BLaER1 treated with 17β-estradiol and CSF1 and Interleukin-3, amounts not matched to agents 10 nM and 100 nM (cell line): ENCODE results near the gene LENG9.
"Not testable (repeated sequence)": the region's sequence is repeated elsewhere in the genome, so short reads cannot be mapped to it uniquely, and the experiment has no call there.

Source experiments
- H3K27ac ChIP-seq, 11 experiments: shearing (Covaris generic); formaldehyde crosslinking; 2 replicates each; pipeline ENCODE4 v1.8.1; 2022
- H3K27me3 ChIP-seq, 11 experiments: shearing (Covaris generic); formaldehyde crosslinking; 2 replicates each; pipeline ENCODE4 v1.8.1; 2022
- H3K36me3 ChIP-seq, 11 experiments: shearing (Covaris generic); formaldehyde crosslinking; 2 replicates each; pipeline ENCODE4 v1.8.1; 2022
- H3K4me1 ChIP-seq, 10 experiments: shearing (Covaris generic); formaldehyde crosslinking; 2 replicates each; pipeline ENCODE4 v1.8.1; 2022
- H3K4me2 ChIP-seq, 11 experiments: shearing (Covaris generic); formaldehyde crosslinking; 2 replicates each; pipeline ENCODE4 v1.8.1; 2022
- H3K4me3 ChIP-seq, 10 experiments: shearing (Covaris generic); formaldehyde crosslinking; 2 replicates each; pipeline ENCODE4 v1.8.1; 2022
- H3K9ac ChIP-seq, 11 experiments: shearing (Covaris generic); formaldehyde crosslinking; 2 replicates each; pipeline ENCODE4 v1.8.1; 2022
- H3K9me3 ChIP-seq, 11 experiments: shearing (Covaris generic); formaldehyde crosslinking; replicated peaks in 1 of 11; 2 replicates each; pipeline ENCODE4 v1.8.1; 2022
- H4K20me1 ChIP-seq, 11 experiments: shearing (Covaris generic); formaldehyde crosslinking; 2 replicates each; pipeline ENCODE4 v1.8.1; 2022
- Cebpa-rat ChIP-seq, 11 experiments: shearing (Covaris generic); IDR thresholded peaks; 2 replicates each; pipeline ENCODE4 v1.8.1; 2022

LENG9 gene

DNA sequence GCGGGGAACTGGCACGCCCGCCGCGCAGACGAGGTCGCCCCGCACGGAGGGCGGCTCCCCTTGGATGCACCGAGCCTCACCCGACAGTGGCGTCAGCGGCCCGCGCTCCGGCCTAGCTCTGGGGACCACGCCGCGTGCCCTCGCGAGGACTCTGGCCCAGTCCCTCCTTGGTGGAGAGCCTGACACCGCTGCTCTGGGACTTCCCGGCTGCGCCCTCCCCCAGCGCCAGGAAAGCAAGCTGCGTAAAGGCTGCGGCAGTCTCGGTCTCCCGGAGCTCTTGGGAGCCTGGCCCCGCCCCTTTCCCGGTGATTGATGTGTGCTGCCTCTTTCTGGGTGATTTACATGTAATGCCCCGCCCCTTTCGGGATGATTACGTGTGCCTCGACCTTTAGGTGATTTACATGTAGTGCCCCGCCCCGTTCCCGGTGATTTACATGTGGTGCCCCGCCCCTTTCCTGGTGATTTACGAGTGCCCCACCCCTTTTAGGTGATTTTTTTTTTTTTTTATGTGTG, at the start of gene LENG9:
LENG9 (minus strand) TSS at position 248 of the 513 bp plus-strand sequence. CDS start 252 bp downstream, outside the sequence.
- H3K4me3 ChIP-seq, result peak within 1 kb of the TSS; percentile 62 to 78 (median 71)
- TF ChIP-seq Cebpa-rat (IDR thresholded peaks at IDR 0.05), result no peak
- peak within 1 kb of the TSS; percentile 94 to 100 (median 99) for H3K4me2 ChIP-seq
- peaks cover 33 to 38% (median 36%) of the 10 kb centered on the region in 11 experiments for H3K36me3 ChIP-seq
- peaks cover 36 to 44% (median 39%) of the 10 kb centered on the region in 11 experiments for H4K20me1 ChIP-seq
- H3K27me3 ChIP-seq, result no peaks in the 10 kb centered on the region
- H3K4me1 ChIP-seq, result peaks cover 48 to 77% (median 66%) of the 10 kb centered on the region in 10 experiments
- no peaks in the 10 kb centered on the region for H3K9me3 ChIP-seq
- H3K9ac ChIP-seq, result peak within 1 kb of the TSS; percentile 90 to 98 (median 95)
- H3K27ac ChIP-seq, result peak within 1 kb of the TSS; percentile 96 to 100 (median 97)

DNA sequence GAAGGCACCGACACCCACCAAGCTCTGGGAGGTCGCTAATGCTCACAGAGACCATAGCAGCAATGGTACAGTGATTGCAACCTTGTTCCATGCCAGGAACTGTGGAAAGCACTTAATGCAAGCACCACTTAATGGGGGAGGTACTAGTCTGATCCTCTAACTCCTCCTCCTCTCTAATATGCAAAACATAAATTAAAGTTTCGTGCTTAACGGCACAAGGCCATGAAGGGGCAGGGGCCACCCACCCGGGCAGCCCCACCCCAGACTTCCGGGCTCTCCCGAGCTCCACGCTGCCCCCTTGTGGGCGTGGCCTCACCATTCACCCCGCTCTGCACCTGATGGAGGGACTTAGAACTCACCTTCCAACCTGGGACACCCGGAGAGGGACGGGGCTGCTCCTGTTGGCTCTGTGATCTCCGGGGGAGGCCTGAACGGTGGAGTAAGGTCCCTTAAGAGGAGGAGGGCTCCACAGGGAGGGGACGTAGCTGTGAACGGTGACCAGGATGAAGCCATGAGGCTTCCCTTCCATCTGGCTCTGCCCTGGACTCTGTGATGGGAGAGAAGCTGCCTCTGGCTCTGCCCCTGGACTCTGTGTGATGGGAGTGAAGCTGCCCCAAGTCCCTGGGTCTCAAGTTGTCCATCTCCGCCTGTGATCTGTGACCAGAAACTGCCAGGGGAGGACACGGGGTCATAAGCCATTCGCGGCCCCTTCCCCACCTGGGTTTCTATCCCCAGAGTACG, 45.8 kb upstream of the LENG9 start:
- H3K4me2 ChIP-seq, H3K36me3 ChIP-seq, H4K20me1 ChIP-seq, H3K9me3 ChIP-seq, H3K9ac ChIP-seq, H3K4me3 ChIP-seq, H3K27ac ChIP-seq: not testable (repeated sequence)
- peaks cover 25 to 35% (median 28%) of the 10 kb centered on the region in 10 experiments for H3K4me1 ChIP-seq
- H3K27me3 ChIP-seq, result peaks cover 0 to 11% (median 0%) of the 10 kb centered on the region in 11 experiments; a peak in 2 of 22 replicates

DNA sequence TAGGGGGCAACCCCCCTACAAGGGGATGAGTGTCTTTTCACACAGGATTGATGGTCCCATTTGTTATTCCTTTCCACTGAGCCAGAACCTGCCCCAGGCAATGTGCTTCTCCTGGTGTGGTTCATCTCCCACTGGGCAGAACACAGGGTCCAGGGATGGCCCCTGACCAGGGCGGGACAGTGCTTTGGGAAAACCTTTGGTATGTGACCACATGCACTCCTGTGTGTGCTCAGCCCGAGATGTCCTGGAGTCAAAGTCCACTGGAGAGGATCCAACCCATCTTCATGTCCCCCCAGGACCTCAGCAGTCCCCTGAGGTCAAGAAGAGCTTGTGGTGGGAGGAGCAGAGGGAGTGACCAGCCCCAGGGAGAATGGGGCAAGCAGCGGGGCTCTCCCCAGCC, 44.9 kb upstream of the LENG9 start:
- H3K4me2 ChIP-seq, result peak overlapping the region; percentile 44 to 73 (median 58); a peak in 20 of 22 replicates
- peaks cover 0 to 10% (median 0%) of the 10 kb centered on the region in 11 experiments; a peak in 2 of 22 replicates for H3K27me3 ChIP-seq

DNA sequence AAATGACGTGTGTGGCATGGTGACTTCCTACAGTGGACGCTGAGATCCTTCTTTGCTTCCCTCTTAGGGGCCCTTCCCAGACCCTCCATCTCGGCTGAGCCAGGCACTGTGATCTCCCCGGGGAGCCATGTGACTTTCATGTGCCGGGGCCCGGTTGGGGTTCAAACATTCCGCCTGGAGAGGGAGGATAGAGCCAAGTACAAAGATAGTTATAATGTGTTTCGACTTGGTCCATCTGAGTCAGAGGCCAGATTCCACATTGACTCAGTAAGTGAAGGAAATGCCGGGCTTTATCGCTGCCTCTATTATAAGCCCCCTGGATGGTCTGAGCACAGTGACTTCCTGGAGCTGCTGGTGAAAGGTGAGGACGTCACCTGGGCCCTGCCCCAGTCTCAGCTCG, 44.2 kb upstream of the LENG9 start:
- H3K4me1 ChIP-seq, result peaks cover 26 to 40% (median 31%) of the 10 kb centered on the region in 10 experiments
- no peak overlapping the region for H3K4me3 ChIP-seq
- no peaks in the 10 kb centered on the region for H4K20me1 ChIP-seq
- H3K4me2 ChIP-seq, result peak overlapping the region; percentile 48 to 73 (median 58)
- peak overlapping the region in 1 of 11 experiments; percentile 27; a peak in 1 of 22 replicates for H3K27ac ChIP-seq
- no peaks in the 10 kb centered on the region for H3K36me3 ChIP-seq
- H3K9ac ChIP-seq, result no peak overlapping the region
- H3K27me3 ChIP-seq, result peaks cover 0 to 13% (median 0%) of the 10 kb centered on the region in 11 experiments; a peak in 2 of 22 replicates
- no peak for TF ChIP-seq Cebpa-rat (IDR thresholded peaks at IDR 0.05)
- H3K9me3 ChIP-seq, result no peaks in the 10 kb centered on the region; a peak in 1 of 22 replicates

More for the DNA sequence above, 44.9 kb upstream of the LENG9 start:
- H4K20me1 ChIP-seq, H3K4me3 ChIP-seq, H3K9me3 ChIP-seq, H3K36me3 ChIP-seq: not testable (repeated sequence)
- peak overlapping the region in 1 of 11 experiments; percentile 40; a peak in 1 of 22 replicates for H3K9ac ChIP-seq
- H3K27ac ChIP-seq, result peak overlapping the region in 2 of 11 experiments; percentile 38 to 50; a peak in 2 of 22 replicates
- peaks cover 25 to 35% (median 28%) of the 10 kb centered on the region in 10 experiments for H3K4me1 ChIP-seq

DNA sequence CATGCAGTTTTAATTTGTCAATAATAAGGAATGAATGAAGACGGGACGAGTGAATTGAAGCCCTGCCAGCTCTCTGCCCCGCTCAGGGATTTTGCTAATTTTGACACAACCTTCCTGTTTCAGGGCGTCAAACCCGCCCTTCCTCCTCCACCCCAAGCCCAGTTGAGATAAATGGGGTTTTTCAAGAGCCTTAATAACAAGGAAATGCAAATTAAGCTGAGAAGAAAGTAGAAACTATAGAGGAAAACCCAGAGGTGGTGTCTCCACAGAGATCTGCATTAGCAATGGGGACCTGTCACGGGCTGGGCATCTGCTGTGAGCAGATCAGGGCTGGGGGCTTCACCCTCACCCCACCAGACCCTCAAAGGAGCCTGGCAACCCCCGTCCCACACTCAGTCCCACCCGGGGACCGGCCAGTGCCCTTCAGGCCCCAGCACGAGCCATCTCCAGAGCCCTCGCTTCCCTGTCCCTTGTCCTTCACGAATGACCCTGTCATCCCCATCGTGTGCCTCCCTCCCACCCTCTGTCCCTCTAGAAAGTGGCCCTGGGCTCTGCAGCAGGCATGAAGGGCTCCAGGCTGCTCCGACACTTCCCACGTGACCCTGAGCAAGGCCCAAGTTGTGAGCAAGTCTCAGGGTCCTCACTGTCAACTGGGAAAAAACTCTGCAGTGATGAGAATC, 43.6 kb upstream of the LENG9 start:
- H3K27me3 ChIP-seq, result peaks cover 0 to 16% (median 0%) of the 10 kb centered on the region in 11 experiments; a peak in 2 of 22 replicates
- H3K9ac ChIP-seq, H4K20me1 ChIP-seq, H3K36me3 ChIP-seq, H3K4me3 ChIP-seq, H3K9me3 ChIP-seq: not testable (repeated sequence)
- H3K4me1 ChIP-seq, result peaks cover 26 to 46% (median 35%) of the 10 kb centered on the region in 10 experiments
- peak overlapping the region in 2 of 11 experiments; percentile 13 to 27; a peak in 1 of 22 replicates for H3K27ac ChIP-seq
- peak overlapping the region; percentile 48 to 73 (median 58) for H3K4me2 ChIP-seq

DNA sequence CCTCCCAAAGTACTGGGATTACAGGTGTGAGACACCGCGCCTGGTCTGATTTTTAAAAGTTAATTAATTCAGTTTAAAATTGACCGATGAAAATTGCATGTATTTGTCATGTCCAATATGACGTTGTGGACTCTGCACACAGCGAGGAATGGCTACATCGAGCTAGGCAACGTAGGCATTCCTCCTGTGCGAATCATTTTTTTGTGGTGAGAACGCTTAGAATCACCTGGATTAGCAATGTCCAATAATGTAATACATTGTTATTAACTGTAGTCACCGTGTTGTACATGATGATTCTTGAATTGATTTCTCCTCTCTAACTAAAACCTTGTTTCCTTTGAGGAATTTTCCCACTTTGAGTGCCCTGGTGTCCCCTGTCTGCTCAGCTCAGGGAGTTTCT, 42.5 kb upstream of the LENG9 start:
- no peaks in the 10 kb centered on the region; a peak in 1 of 22 replicates for H3K9me3 ChIP-seq
- H3K4me3 ChIP-seq, result no peak overlapping the region
- H3K4me1 ChIP-seq, result peaks cover 26 to 48% (median 35%) of the 10 kb centered on the region in 10 experiments
- no peak overlapping the region for H3K27ac ChIP-seq
- H3K36me3 ChIP-seq, result no peaks in the 10 kb centered on the region
- no peak for TF ChIP-seq Cebpa-rat (IDR thresholded peaks at IDR 0.05)
- H3K9ac ChIP-seq, result no peak overlapping the region
- H4K20me1 ChIP-seq, result no peaks in the 10 kb centered on the region
- peaks cover 0 to 16% (median 0%) of the 10 kb centered on the region in 11 experiments; a peak in 2 of 22 replicates for H3K27me3 ChIP-seq
- H3K4me2 ChIP-seq, result peak overlapping the region; percentile 36 to 68 (median 51)

DNA sequence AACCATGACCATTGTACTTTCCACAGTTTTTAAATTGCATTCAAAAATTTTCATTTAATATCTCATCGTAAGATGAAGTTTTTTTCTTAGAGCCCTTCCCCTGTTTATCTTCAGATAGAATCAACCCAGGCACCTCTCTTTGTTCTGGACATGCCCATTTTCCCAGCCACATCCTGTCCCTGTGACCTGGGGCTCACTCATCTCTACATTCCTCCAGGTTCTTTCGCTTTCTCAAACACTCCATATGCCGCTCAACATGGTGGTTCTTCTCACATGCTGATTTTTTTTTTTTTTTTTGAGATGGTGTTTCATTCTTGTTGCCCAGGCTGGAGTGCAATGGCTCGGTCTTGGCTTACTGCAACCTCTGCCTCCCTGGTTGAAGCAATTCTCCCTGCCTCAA, 42.0 kb upstream of the LENG9 start:
- Histone ChIP-seq H3K4me2 (peak overlapping the region in 4 of 11 experiments; percentile 46 to 68 (median 49); a peak in 4 of 22 replicates), H3K27me3 (peaks cover 0 to 18% (median 0%) of the 10 kb centered on the region in 11 experiments; a peak in 2 of 22 replicates)
- H3K9me3 ChIP-seq, result not testable (repeated sequence)

DNA sequence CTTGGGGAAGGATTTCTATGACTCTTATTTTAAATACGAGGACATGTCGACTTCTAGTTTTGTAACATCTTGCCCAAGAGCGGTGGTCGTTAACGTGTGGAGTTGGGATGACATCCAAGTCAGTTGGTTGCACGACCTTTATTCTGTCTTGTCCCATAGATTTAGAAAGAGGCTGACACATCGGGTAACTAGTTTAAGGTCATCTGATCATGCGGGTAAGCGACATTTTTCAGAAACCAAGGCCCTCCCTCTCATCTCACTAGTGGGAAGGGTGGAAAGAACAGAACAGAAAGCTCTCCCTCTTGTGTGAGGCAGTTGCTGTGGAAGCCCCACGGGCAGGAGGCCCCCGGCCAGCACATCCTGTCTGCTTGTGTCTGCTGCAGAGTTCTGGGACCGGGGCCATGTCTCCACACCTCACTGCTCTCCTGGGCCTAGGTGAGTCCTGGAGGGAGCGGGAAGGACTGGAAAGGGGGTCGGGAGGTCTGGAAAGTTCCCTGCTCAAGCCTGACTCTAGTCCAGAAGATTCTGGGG, 39.0 kb upstream of the LENG9 start, which contains the start of gene LAIR2:
LAIR2 (plus strand) TSS at position 314 of the 531 bp plus-strand sequence; CDS start at position 402, 88 bp downstream.
- peaks cover 0 to 32% (median 0%) of the 10 kb centered on the region in 11 experiments; a peak in 4 of 22 replicates for H3K27me3 ChIP-seq
- H3K9ac ChIP-seq, result peak within 1 kb of the TSS in 8 of 11 experiments; percentile 36 to 65 (median 57); a peak in 7 of 22 replicates
- peak within 1 kb of the TSS in 6 of 11 experiments; percentile 34 to 56 (median 46); a peak in 7 of 22 replicates for H3K27ac ChIP-seq
- TF ChIP-seq Cebpa-rat (IDR thresholded peaks at IDR 0.05), result no peak
- peak within 1 kb of the TSS in 6 of 10 experiments; percentile 32 to 58 (median 46); a peak in 5 of 20 replicates for H3K4me3 ChIP-seq
- no peaks in the 10 kb centered on the region for H3K36me3 ChIP-seq
- peaks cover 15 to 58% (median 41%) of the 10 kb centered on the region in 10 experiments for H3K4me1 ChIP-seq
- no peaks in the 10 kb centered on the region for H4K20me1 ChIP-seq
- H3K4me2 ChIP-seq, result peak within 1 kb of the TSS in 10 of 11 experiments; percentile 19 to 73 (median 62); a peak in 18 of 22 replicates
- H3K9me3 ChIP-seq, result no peaks in the 10 kb centered on the region; a peak in 1 of 22 replicates

More for the DNA sequence above, 42.0 kb upstream of the LENG9 start:
- H4K20me1 ChIP-seq, H3K27ac ChIP-seq, H3K4me3 ChIP-seq, H3K9ac ChIP-seq, H3K36me3 ChIP-seq: not testable (repeated sequence)
- peaks cover 26 to 48% (median 35%) of the 10 kb centered on the region in 10 experiments for H3K4me1 ChIP-seq

DNA sequence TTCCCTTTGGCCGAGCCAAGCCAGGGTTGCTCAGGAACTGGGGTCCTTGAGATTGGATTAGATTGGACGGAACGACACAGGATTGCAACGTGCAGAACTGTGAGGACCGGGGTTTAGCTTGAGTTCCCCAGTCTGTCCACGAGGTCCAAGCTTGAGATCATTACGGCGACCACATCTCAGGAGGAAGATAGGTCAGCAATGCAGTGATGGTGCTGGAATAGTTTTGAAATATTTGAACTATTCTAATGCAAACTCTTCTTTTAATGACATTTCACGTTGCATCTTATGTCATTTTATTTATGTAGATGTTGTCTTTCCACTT, 34.8 kb upstream of the LENG9 start:
- not testable (repeated sequence) for H4K20me1 ChIP-seq, H3K36me3 ChIP-seq, H3K9me3 ChIP-seq
- Histone ChIP-seq H3K4me3 (peak overlapping the region; percentile 38 to 65 (median 54)), H3K27ac (peak overlapping the region in 10 of 11 experiments; percentile 51 to 76 (median 71); a peak in 21 of 22 replicates), H3K27me3 (peaks cover 0 to 61% (median 0%) of the 10 kb centered on the region in 11 experiments; a peak in 4 of 22 replicates), H3K4me2 (peak overlapping the region; percentile 35 to 72 (median 66); a peak in 20 of 22 replicates), H3K9ac (peak overlapping the region; percentile 51 to 74 (median 72); a peak in 21 of 22 replicates), H3K4me1 (peaks cover 0 to 73% (median 52%) of the 10 kb centered on the region in 10 experiments; a peak in 17 of 20 replicates)

DNA sequence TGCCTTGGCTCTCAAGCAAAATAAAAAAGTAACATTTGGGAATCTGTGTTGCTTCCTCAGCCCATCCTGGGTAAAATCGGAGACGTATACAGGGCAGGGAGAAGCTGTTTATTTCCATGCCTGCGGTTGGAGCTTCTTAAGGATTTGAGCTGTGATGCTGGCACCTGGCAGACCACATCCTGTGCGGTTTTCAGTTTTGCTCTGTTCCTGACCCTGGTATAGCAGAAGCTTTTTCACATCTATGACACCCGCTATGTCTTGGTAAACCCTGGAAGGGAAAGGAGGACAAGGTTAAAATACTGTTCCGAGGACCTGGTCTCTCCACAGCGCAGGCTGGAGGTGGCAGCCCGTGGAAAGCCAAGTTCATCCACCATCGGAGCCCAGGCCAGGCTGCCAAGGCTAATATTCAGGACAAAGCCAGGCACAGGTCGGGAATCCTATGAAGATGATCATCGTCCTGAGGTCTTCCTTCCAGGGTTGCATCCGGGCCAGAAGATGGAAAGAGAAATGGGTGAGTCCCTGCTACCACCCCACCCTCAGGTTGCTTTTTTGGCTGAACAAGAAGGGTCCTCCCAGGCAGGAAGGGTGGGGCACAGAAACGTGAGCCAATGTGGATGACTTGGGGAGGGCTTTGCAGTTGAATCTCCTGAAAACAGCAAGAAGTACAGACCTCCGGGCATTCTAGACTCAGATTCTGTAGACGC, 34.3 kb upstream of the LENG9 start:
- peaks cover 0 to 68% (median 53%) of the 10 kb centered on the region in 10 experiments; a peak in 17 of 20 replicates for H3K4me1 ChIP-seq
- H3K4me3 ChIP-seq, result peak overlapping the region; percentile 38 to 65 (median 54)
- H3K4me2 ChIP-seq, result peak overlapping the region; percentile 35 to 72 (median 66); a peak in 20 of 22 replicates
- H3K9me3 ChIP-seq, H3K36me3 ChIP-seq, H4K20me1 ChIP-seq: not testable (repeated sequence)
- H3K27ac ChIP-seq, result peak overlapping the region in 10 of 11 experiments; percentile 51 to 76 (median 71); a peak in 21 of 22 replicates
- peak overlapping the region; percentile 51 to 74 (median 72); a peak in 21 of 22 replicates for H3K9ac ChIP-seq
- H3K27me3 ChIP-seq, result peaks cover 0 to 60% (median 0%) of the 10 kb centered on the region in 11 experiments; a peak in 4 of 22 replicates

DNA sequence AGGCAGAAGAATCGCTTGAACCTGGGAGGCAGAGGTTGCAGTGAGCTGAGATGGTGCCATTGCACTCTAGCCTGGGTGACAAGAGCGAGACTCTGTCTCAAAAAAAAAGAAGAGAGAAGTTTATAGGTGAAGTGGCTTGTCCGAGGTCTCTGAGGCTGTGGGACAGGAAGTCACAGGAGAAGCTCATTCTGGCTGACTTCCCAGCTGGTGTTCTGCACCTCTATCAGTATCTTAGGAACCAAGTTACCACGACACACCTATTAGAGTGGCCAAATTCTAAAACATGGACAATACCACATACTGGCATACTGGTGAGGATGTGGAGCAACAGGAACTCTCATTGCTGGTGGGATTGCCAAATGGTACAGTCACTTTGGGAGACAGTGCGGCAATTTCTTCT, 31.7 kb upstream of the LENG9 start:
- Histone ChIP-seq H3K4me1 (peaks cover 0 to 87% (median 72%) of the 10 kb centered on the region in 10 experiments; a peak in 17 of 20 replicates), H3K27me3 (peaks cover 0 to 62% (median 0%) of the 10 kb centered on the region in 11 experiments; a peak in 5 of 22 replicates), H3K4me2 (peak overlapping the region in 7 of 11 experiments; percentile 12 to 49 (median 33); a peak in 12 of 22 replicates)
- H3K27ac ChIP-seq, H3K9ac ChIP-seq, H4K20me1 ChIP-seq, H3K9me3 ChIP-seq, H3K4me3 ChIP-seq, H3K36me3 ChIP-seq: not testable (repeated sequence)
